ENCODE data around the gene NPEPL1. TPM values are rescaled to one million over a fixed set of nuclear protein-coding genes. Genes with fewer than 3 reads are reported as not detected.

Gene NPEPL1
- total RNA-seq, 1 donor from 2014 or later, result 22.3 TPM

- no peaks in the 10 kb centered on the region for H3K27me3 Mint-ChIP-seq
- no peak for DNase-seq
- peaks cover 51% of the 10 kb centered on the region for H3K4me1 Mint-ChIP-seq
- H3K9me3 Mint-ChIP-seq, result no peaks in the 10 kb centered on the region
- H3K4me3 Mint-ChIP-seq, result no peak overlapping the region
- peaks cover 48% of the 10 kb centered on the region for H3K36me3 Mint-ChIP-seq (ENCODE audit: low read depth)
- peak overlapping the region; percentile 66 for H3K27ac Mint-ChIP-seq
- intact Hi-C loops (cut with micrococcal nuclease), result no loop called here
These were observed 27.7 kb upstream of the NPEPL1 start for GRCh38 chr20:58664883-58665282.

- Mint-ChIP-seq H3K4me1 (peaks cover 48% of the 10 kb centered on the region), H3K36me3 (ENCODE audit: low read depth) (peaks cover 50% of the 10 kb centered on the region), H3K27ac (no peak overlapping the region), H3K4me3 (no peak overlapping the region), H3K27me3 (no peaks in the 10 kb centered on the region), H3K9me3 (no peaks in the 10 kb centered on the region)
- intact Hi-C loops (cut with micrococcal nuclease), result no loop called here
- no peak for DNase-seq
These were observed 27.0 kb upstream of the NPEPL1 start for GRCh38 chr20:58665606-58666005.

- intact Hi-C loops (cut with micrococcal nuclease), result no loop called here
These were observed 25.9 kb upstream of the NPEPL1 start for GRCh38 chr20:58666702-58667101.

GRCh38 chr20:58667975-58668374 lies 24.6 kb upstream of the NPEPL1 start:
- no peak overlapping the region for H3K4me3 Mint-ChIP-seq
- no peaks in the 10 kb centered on the region for H3K27me3 Mint-ChIP-seq
- no peak overlapping the region for H3K27ac Mint-ChIP-seq
- intact Hi-C loops (cut with micrococcal nuclease), result no loop called here
- peaks cover 48% of the 10 kb centered on the region for H3K36me3 Mint-ChIP-seq (ENCODE audit: low read depth)
- H3K4me1 Mint-ChIP-seq, result peaks cover 31% of the 10 kb centered on the region
- no peak for DNase-seq
- no peaks in the 10 kb centered on the region for H3K9me3 Mint-ChIP-seq

More at GRCh38 chr20:58666702-58667101, 25.9 kb upstream of the NPEPL1 start:
- peaks cover 47% of the 10 kb centered on the region for H3K36me3 Mint-ChIP-seq (ENCODE audit: low read depth)
- no peak overlapping the region for H3K4me3 Mint-ChIP-seq
- DNase-seq, result no peak
- no peaks in the 10 kb centered on the region for H3K27me3 Mint-ChIP-seq
- no peaks in the 10 kb centered on the region for H3K9me3 Mint-ChIP-seq
- peak overlapping the region; percentile 57 for H3K27ac Mint-ChIP-seq
- H3K4me1 Mint-ChIP-seq, result peaks cover 38% of the 10 kb centered on the region

- Mint-ChIP-seq H3K4me1 (peaks cover 26% of the 10 kb centered on the region), H3K4me3 (no peak overlapping the region), H3K36me3 (ENCODE audit: low read depth) (peaks cover 50% of the 10 kb centered on the region), H3K9me3 (no peaks in the 10 kb centered on the region), H3K27me3 (no peaks in the 10 kb centered on the region), H3K27ac (no peak overlapping the region)
- intact Hi-C loops (cut with micrococcal nuclease), result no loop called here
- DNase-seq, result no peak
These were observed 23.7 kb upstream of the NPEPL1 start for GRCh38 chr20:58668901-58669286.

GRCh38 chr20:58669287-58670006 lies 23.2 kb upstream of the NPEPL1 start:
- no peaks in the 10 kb centered on the region for H3K27me3 Mint-ChIP-seq
- H3K9me3 Mint-ChIP-seq, result no peaks in the 10 kb centered on the region
- DNase-seq, result no peak
- intact Hi-C loops (cut with micrococcal nuclease), result no loop called here
- H3K27ac Mint-ChIP-seq, result peak overlapping the region; percentile 20
- H3K4me3 Mint-ChIP-seq, result no peak overlapping the region
- H3K4me1 Mint-ChIP-seq, result peaks cover 22% of the 10 kb centered on the region
- H3K36me3 Mint-ChIP-seq (ENCODE audit: low read depth), result peaks cover 51% of the 10 kb centered on the region

- H3K36me3 Mint-ChIP-seq (ENCODE audit: low read depth), result peaks cover 54% of the 10 kb centered on the region
These were observed 22.5 kb upstream of the NPEPL1 start for GRCh38 chr20:58670102-58670501.

GRCh38 chr20:58670659-58671058 lies 21.9 kb upstream of the NPEPL1 start:
- Mint-ChIP-seq H3K4me1 (peaks cover 18% of the 10 kb centered on the region), H3K9me3 (no peaks in the 10 kb centered on the region), H3K36me3 (ENCODE audit: low read depth) (peaks cover 57% of the 10 kb centered on the region), H3K27ac (no peak overlapping the region), H3K4me3 (no peak overlapping the region), H3K27me3 (no peaks in the 10 kb centered on the region)
- DNase-seq, result no peak
- intact Hi-C loops (cut with micrococcal nuclease), result no loop called here

More at GRCh38 chr20:58670102-58670501, 22.5 kb upstream of the NPEPL1 start:
- intact Hi-C loops (cut with micrococcal nuclease), result no loop called here
- Mint-ChIP-seq H3K27me3 (no peaks in the 10 kb centered on the region), H3K27ac (peak overlapping the region; percentile 43), H3K4me1 (peaks cover 20% of the 10 kb centered on the region), H3K4me3 (no peak overlapping the region), H3K9me3 (no peaks in the 10 kb centered on the region)
- DNase-seq, result no peak

- Mint-ChIP-seq H3K27ac (no peak overlapping the region), H3K4me3 (no peak overlapping the region), H3K9me3 (no peaks in the 10 kb centered on the region), H3K4me1 (peaks cover 7% of the 10 kb centered on the region), H3K27me3 (no peaks in the 10 kb centered on the region), H3K36me3 (ENCODE audit: low read depth) (peaks cover 56% of the 10 kb centered on the region)
- DNase-seq, result no peak
- intact Hi-C loops (cut with micrococcal nuclease), result no loop called here
These were observed 19.5 kb upstream of the NPEPL1 start for GRCh38 chr20:58673119-58673518.

- H3K4me1 Mint-ChIP-seq, result peaks cover 5% of the 10 kb centered on the region
- H3K27me3 Mint-ChIP-seq, result no peaks in the 10 kb centered on the region
- H3K36me3 Mint-ChIP-seq (ENCODE audit: low read depth), result peaks cover 60% of the 10 kb centered on the region
- no peak overlapping the region for H3K27ac Mint-ChIP-seq
- H3K4me3 Mint-ChIP-seq, result no peak overlapping the region
- intact Hi-C loops (cut with micrococcal nuclease), result no loop called here
- no peaks in the 10 kb centered on the region for H3K9me3 Mint-ChIP-seq
- DNase-seq, result no peak
These were observed 17.4 kb upstream of the NPEPL1 start for GRCh38 chr20:58675146-58675584.

GRCh38 chr20:58675641-58676040 lies 17.0 kb upstream of the NPEPL1 start:
- DNase-seq, result no peak
- peaks cover 60% of the 10 kb centered on the region for H3K36me3 Mint-ChIP-seq (ENCODE audit: low read depth)
- H3K9me3 Mint-ChIP-seq, result no peaks in the 10 kb centered on the region
- no peak overlapping the region for H3K4me3 Mint-ChIP-seq
- no peaks in the 10 kb centered on the region for H3K27me3 Mint-ChIP-seq
- no peak overlapping the region for H3K27ac Mint-ChIP-seq
- H3K4me1 Mint-ChIP-seq, result peaks cover 4% of the 10 kb centered on the region
- intact Hi-C loops (cut with micrococcal nuclease), result no loop called here

- H3K27ac Mint-ChIP-seq, result no peak overlapping the region
- no peaks in the 10 kb centered on the region for H3K9me3 Mint-ChIP-seq
- peaks cover 62% of the 10 kb centered on the region for H3K36me3 Mint-ChIP-seq (ENCODE audit: low read depth)
- no peak for DNase-seq
- peaks cover 4% of the 10 kb centered on the region for H3K4me1 Mint-ChIP-seq
- no peaks in the 10 kb centered on the region for H3K27me3 Mint-ChIP-seq
- H3K4me3 Mint-ChIP-seq, result no peak overlapping the region
- intact Hi-C loops (cut with micrococcal nuclease), result no loop called here
These were observed 16.4 kb upstream of the NPEPL1 start for GRCh38 chr20:58676161-58676560.

- peaks cover 63% of the 10 kb centered on the region for H3K36me3 Mint-ChIP-seq (ENCODE audit: low read depth)
- H3K27me3 Mint-ChIP-seq, result no peaks in the 10 kb centered on the region
- DNase-seq, result no peak
- intact Hi-C loops (cut with micrococcal nuclease), result no loop called here
- no peaks in the 10 kb centered on the region for H3K9me3 Mint-ChIP-seq
- peaks cover 4% of the 10 kb centered on the region for H3K4me1 Mint-ChIP-seq
- no peak overlapping the region for H3K4me3 Mint-ChIP-seq
- H3K27ac Mint-ChIP-seq, result no peak overlapping the region
These were observed 15.5 kb upstream of the NPEPL1 start for GRCh38 chr20:58677079-58677604.

- H3K9me3 Mint-ChIP-seq, result no peaks in the 10 kb centered on the region
- H3K27ac Mint-ChIP-seq, result no peak overlapping the region
- peaks cover 4% of the 10 kb centered on the region for H3K4me1 Mint-ChIP-seq
- no peak overlapping the region for H3K4me3 Mint-ChIP-seq
- intact Hi-C loops (cut with micrococcal nuclease), result no loop called here
- DNase-seq, result no peak
- peaks cover 62% of the 10 kb centered on the region for H3K36me3 Mint-ChIP-seq (ENCODE audit: low read depth)
- no peaks in the 10 kb centered on the region for H3K27me3 Mint-ChIP-seq
These were observed 14.8 kb upstream of the NPEPL1 start for GRCh38 chr20:58677808-58678207.

- intact Hi-C loops (cut with micrococcal nuclease), result no loop called here
- H3K27me3 Mint-ChIP-seq, result no peaks in the 10 kb centered on the region
- H3K36me3 Mint-ChIP-seq (ENCODE audit: low read depth), result peaks cover 56% of the 10 kb centered on the region
- H3K4me1 Mint-ChIP-seq, result peaks cover 4% of the 10 kb centered on the region
- no peak overlapping the region for H3K4me3 Mint-ChIP-seq
- peak overlapping the region; percentile 65 for H3K27ac Mint-ChIP-seq
- H3K9me3 Mint-ChIP-seq, result no peaks in the 10 kb centered on the region
- no peak for DNase-seq
These were observed 13.8 kb upstream of the NPEPL1 start for GRCh38 chr20:58678806-58679205.
